Limb (tissue), 2 donors: ENCODE measurements around the gene DOCK4.
A peak's percentile ranks its signal among the peaks of the same experiment; 100 is the strongest.

Experiments used
- DNase-seq, 2 donors: peaks; one replicate each; pipeline ENCODE4 v3.0.0-alpha.2; 2016; ENCODE audit errors: extremely low spot score in 2 of 2

Gene DOCK4

GRCh38 chr7:111772716-111773115, 433.5 kb downstream of the DOCK4 start:
- no peak for DNase-seq

GRCh38 chr7:111771638-111772037, 434.6 kb downstream of the DOCK4 start:
- DNase-seq, result no peak

- DNase-seq, result no peak
Observed at GRCh38 chr7:111770116-111770515, 436.1 kb downstream of the DOCK4 start.

GRCh38 chr7:111765751-111766643, 440.2 kb downstream of the DOCK4 start:
- DNase-seq, result no peak

- peak; percentile 45 to 74 for DNase-seq
Observed at GRCh38 chr7:111763221-111763801, 442.9 kb downstream of the DOCK4 start.

GRCh38 chr7:111762799-111763198, 443.4 kb downstream of the DOCK4 start:
- no peak for DNase-seq

- DNase-seq, result no peak
Observed at GRCh38 chr7:111762211-111762610, 444.0 kb downstream of the DOCK4 start.

- no peak for DNase-seq
Observed at GRCh38 chr7:111760043-111760442, 446.2 kb downstream of the DOCK4 start.

- no peak for DNase-seq
Observed at GRCh38 chr7:111758332-111758731, 447.9 kb downstream of the DOCK4 start.

GRCh38 chr7:111756687-111757178, 449.5 kb downstream of the DOCK4 start:
- DNase-seq, result no peak

GRCh38 chr7:111755383-111755782, 450.8 kb downstream of the DOCK4 start:
- no peak for DNase-seq

GRCh38 chr7:111753968-111754367, 452.2 kb downstream of the DOCK4 start:
- no peak for DNase-seq

GRCh38 chr7:111752022-111752582, 454.1 kb downstream of the DOCK4 start:
- peak in 1 of 2 donors; percentile 61 for DNase-seq

GRCh38 chr7:111750878-111751277, 455.3 kb downstream of the DOCK4 start:
- DNase-seq, result no peak

- DNase-seq, result no peak
Observed at GRCh38 chr7:111750228-111750627, 456.0 kb downstream of the DOCK4 start.

- DNase-seq, result no peak
Observed at GRCh38 chr7:111749625-111750024, 456.6 kb downstream of the DOCK4 start.

GRCh38 chr7:111747718-111748117, 458.5 kb downstream of the DOCK4 start:
- no peak for DNase-seq

GRCh38 chr7:111746950-111747349, 459.2 kb downstream of the DOCK4 start:
- DNase-seq, result no peak

- DNase-seq, result no peak
Observed at GRCh38 chr7:111744501-111745155, 461.6 kb downstream of the DOCK4 start.

- no peak for DNase-seq
Observed at GRCh38 chr7:111743244-111743847, 462.9 kb downstream of the DOCK4 start.

- peak; percentile 48 to 80 for DNase-seq
Observed at GRCh38 chr7:111741811-111742240, 464.4 kb downstream of the DOCK4 start.
